ENCODE measurements around the gene EDIL3.

DNA sequence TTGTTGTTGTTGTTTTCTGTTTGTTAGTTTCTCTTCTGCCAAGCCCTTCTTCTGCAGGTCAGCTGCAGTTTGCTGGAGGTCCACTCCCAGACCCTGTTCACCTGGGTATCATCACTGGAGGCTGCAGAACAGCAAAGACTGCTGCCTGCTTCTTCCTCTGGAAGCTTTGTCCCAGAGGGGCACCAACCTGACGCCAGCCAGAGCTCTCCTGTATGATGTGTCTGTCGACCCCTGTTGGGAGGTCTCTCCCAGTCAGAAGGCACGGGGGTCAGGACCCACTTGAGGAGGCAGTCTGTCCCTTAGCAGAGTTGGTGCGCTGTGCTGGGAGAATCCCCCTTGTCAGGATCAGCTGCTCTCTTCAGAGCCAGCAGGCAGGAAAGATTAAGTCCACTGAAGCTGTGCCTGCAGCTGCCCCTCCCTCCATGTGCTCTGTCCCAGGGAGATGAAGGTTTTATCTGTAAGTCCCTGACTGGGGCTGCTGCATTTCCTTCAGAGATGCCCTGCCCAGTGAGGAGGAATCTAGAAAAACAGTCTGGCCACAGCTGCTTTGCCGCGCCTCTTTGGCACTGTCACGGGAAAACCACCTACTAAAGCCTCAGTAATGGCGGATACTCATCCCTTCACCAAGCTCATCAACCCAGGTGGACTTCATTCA, 299.2 kb downstream of the EDIL3 start:
- TF ChIP-seq ZBTB21 (CRISPR knock-in tag; IDR thresholded peaks at IDR 0.05), result no peak
- TF ChIP-seq ZNF282 (IDR thresholded peaks at IDR 0.05; ENCODE audit: partially characterized antibody), result no peak
- no peak for TF ChIP-seq EP300 (IDR thresholded peaks at IDR 0.05; ENCODE audit: low read depth in 2 of 2, low read length in 2 of 2)
- no peak for TF ChIP-seq EP300 (CRISPR knock-in tag; IDR thresholded peaks at IDR 0.05; ENCODE audit: borderline replicate concordance)
- TF ChIP-seq IKZF5 (CRISPR knock-in tag; IDR thresholded peaks at IDR 0.05), result no peak
- TF ChIP-seq ZNF790 (CRISPR knock-in tag; IDR thresholded peaks at IDR 0.05; ENCODE audit: borderline replicate concordance), result no peak

All from HepG2 (cell line).